Prostate gland (tissue), 2 donors: Measurements from ENCODE around the gene TNFSF13. TPM values are rescaled to one million over a fixed set of nuclear protein-coding genes. Genes with fewer than 3 reads are reported as not detected.

Experiments
- DNase-seq: peaks from one replicate; pipeline ENCODE4 v3.0.0-alpha.2; 2019; ENCODE audit warnings: low spot score
- H3K27ac ChIP-seq, 2 donors: fragments of 200-600 bp; sonication (generic); 2 replicates each; pipeline ENCODE4 v1.5.1; 2017 to 2019
- H3K27me3 ChIP-seq: fragments of 200-600 bp; sonication (generic); replicated peaks from 2 replicates; pipeline ENCODE4 v1.5.1; 2019; ENCODE audit not compliant: insufficient read depth
- H3K36me3 ChIP-seq, 2 donors: fragments of 200-600 bp; sonication (generic); 1 replicate in 1 of 2; 2 replicates in 1 of 2; pipeline versions ENCODE4 v1.5.1 to v1.8.1; 2017 to 2019
- H3K4me1 ChIP-seq: fragments of 200-600 bp; sonication (generic); replicated peaks from 2 replicates; pipeline ENCODE4 v1.5.1; 2019
- H3K4me3 ChIP-seq, 2 donors: fragments of 200-600 bp; sonication (generic); 2 replicates each; pipeline ENCODE4 v1.5.1; 2017 to 2019
- H3K9me3 ChIP-seq: fragments of 200-600 bp; sonication (generic); 2 replicates; pipeline ENCODE4 v1.5.1; 2017
- POLR2A ChIP-seq: fragments of 450-650 bp; IDR thresholded peaks from one replicate; pipeline ENCODE4 v1.6.1; 2016; ENCODE audit warnings: antibody characterized with exemption, mild to moderate bottlenecking
- POLR2AphosphoS5 ChIP-seq: sonication (generic); formaldehyde crosslinking; IDR thresholded peaks from one replicate; pipeline ENCODE4 v1.6.1; 2017; ENCODE audit warnings: antibody characterized with exemption
- WGBS: methylation state at CpG from one replicate; pipeline ENCODE4 v1.1.5; 2018; 5-methylcytosine and 5-hydroxymethylcytosine counted together
- intact Hi-C: fragments of 100-400 bp; cut with DNase I; formaldehyde crosslinking; loops from one replicate; pipeline ENCODE4 v1.14.2; 2022
- total RNA-seq, 2 donors: library from RNA; depleted of rRNA; stranded (reverse); fragments of >200 nt; gene quantifications; one replicate each; pipeline ENCODE4 v1.1.0, GENCODE V29; 2016
- TF ChIP-seq, protein P1 (sequence below), 4 experiments: fragments of 200-600 bp in 2 of 4; fragments of 450-650 bp in 2 of 4; sonication (generic) in 2 of 4; IDR thresholded peaks; 1 replicate in 3 of 4; 2 replicates in 1 of 4; pipeline ENCODE4 v1.5.1; 2016 to 2019; ENCODE audit warnings: antibody characterized with exemption in 4 of 4, mild to moderate bottlenecking in 2 of 4, moderate library complexity in 2 of 4

Gene TNFSF13
- total RNA-seq, 2 donors from 2014 or later, result 20.4 to 21.1 TPM

DNA sequence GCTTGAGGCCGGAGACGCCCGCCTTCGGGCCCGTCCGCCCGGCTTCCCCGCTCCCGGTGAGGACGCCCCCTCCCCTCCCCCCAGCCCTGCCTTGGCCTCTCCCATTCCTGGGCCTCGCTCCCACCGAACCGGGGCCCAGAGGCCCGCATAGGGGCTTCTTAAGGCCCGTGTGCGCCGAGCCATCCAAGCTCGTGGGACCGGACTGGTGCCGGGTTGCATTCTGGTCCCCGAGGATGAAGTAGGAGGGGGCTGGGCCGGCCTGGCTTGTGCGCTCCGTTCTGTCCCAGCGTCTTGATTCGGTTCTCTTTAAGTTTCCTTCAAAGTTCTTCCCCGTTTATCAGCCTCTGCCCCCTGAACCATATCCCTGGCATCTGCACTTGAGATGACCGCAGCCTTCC lies 3.7 kb downstream of the TNFSF13 start:
- peaks cover 0 to 11% of the 10 kb centered on the region in 2 donors for H3K36me3 ChIP-seq
- peaks cover 48% of the 10 kb centered on the region for H3K4me1 ChIP-seq
- no peaks in the 10 kb centered on the region for H3K27me3 ChIP-seq
- peak overlapping the region; percentile 92 to 96 for H3K27ac ChIP-seq
- intact Hi-C loops, result loop anchor here (5.0 kb wide), 2 partner anchors 125 to 210 kb away; partner anchors contain the start of genes FGF11, KCTD11 and TMEM102
- no peaks in the 10 kb centered on the region for H3K9me3 ChIP-seq
- TF ChIP-seq POLR2AphosphoS5, result no peak
- TF ChIP-seq, protein P1, sequence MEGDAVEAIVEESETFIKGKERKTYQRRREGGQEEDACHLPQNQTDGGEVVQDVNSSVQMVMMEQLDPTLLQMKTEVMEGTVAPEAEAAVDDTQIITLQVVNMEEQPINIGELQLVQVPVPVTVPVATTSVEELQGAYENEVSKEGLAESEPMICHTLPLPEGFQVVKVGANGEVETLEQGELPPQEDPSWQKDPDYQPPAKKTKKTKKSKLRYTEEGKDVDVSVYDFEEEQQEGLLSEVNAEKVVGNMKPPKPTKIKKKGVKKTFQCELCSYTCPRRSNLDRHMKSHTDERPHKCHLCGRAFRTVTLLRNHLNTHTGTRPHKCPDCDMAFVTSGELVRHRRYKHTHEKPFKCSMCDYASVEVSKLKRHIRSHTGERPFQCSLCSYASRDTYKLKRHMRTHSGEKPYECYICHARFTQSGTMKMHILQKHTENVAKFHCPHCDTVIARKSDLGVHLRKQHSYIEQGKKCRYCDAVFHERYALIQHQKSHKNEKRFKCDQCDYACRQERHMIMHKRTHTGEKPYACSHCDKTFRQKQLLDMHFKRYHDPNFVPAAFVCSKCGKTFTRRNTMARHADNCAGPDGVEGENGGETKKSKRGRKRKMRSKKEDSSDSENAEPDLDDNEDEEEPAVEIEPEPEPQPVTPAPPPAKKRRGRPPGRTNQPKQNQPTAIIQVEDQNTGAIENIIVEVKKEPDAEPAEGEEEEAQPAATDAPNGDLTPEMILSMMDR (IDR thresholded peaks at IDR 0.05), result no peak
- TF ChIP-seq POLR2A, result no peak
- WGBS, result 2% methylated on average over 17 of the region's 28 CpGs
- DNase-seq, result no peak
- H3K4me3 ChIP-seq, result peak overlapping the region; percentile 94 to 99

DNA sequence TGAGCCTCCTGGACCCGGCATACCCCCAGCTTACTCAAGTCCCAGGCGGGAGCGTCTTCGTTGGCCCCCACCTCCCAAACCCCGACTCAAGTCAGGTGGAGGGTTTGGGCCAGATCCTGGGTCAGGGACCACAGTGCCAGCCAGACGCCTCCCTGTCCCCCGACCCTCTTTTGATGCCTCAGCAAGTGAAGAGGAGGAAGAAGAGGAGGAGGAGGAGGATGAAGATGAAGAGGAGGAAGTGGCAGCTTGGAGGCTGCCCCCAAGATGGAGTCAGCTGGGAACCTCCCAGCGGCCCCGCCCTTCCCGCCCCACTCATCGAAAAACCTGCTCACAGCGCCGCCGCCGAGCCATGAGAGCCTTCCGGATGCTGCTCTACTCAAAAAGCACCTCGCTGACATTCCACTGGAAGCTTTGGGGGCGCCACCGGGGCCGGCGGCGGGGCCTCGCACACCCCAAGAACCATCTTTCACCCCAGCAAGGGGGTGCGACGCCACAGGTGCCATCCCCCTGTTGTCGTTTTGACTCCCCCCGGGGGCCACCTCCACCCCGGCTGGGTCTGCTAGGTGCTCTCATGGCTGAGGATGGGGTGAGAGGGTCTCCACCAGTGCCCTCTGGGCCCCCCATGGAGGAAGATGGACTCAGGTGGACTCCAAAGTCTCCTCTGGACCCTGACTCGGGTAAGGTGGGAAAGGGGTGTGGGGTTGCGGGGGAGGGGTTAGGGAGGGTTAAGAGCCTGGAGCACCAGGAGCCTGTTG lies 4.7 kb downstream of the TNFSF13 start:
- Histone ChIP-seq H3K4me3 (peak overlapping the region in 1 of 2 donors; percentile 99), H3K4me1 (peaks cover 38% of the 10 kb centered on the region), H3K27me3 (no peaks in the 10 kb centered on the region), H3K36me3 (peaks cover 0 to 11% of the 10 kb centered on the region in 2 donors), H3K27ac (no peak overlapping the region), H3K9me3 (no peaks in the 10 kb centered on the region)
- TF ChIP-seq, protein P1 (IDR thresholded peaks at IDR 0.05), result no peak
- no peak for TF ChIP-seq POLR2AphosphoS5
- TF ChIP-seq POLR2A, result no peak
- WGBS, result 88% methylated on average over 30 of the region's 30 CpGs
- intact Hi-C loops, result loop anchor here (5.0 kb wide), 2 partner anchors 126 to 211 kb away; partner anchors contain the start of genes FGF11, KCTD11 and TMEM102
- DNase-seq, result no peak

GRCh38 chr17:7569571-7569970 lies 11.0 kb downstream of the TNFSF13 start:
- no peaks in the 10 kb centered on the region for H3K9me3 ChIP-seq
- WGBS, result 82% methylated on average over 5 of the region's 5 CpGs
- no peak for DNase-seq
- H3K4me3 ChIP-seq, result no peak overlapping the region
- no peaks in the 10 kb centered on the region for H3K27me3 ChIP-seq
- intact Hi-C loops, result no loop called here
- H3K36me3 ChIP-seq, result peaks cover 0 to 18% of the 10 kb centered on the region in 2 donors
- H3K27ac ChIP-seq, result no peak overlapping the region
- no peaks in the 10 kb centered on the region for H3K4me1 ChIP-seq
- TF ChIP-seq, protein P1 (IDR thresholded peaks at IDR 0.05), result no peak
- TF ChIP-seq POLR2A, result no peak
- TF ChIP-seq POLR2AphosphoS5, result no peak

- no peak overlapping the region for H3K27ac ChIP-seq
- H3K9me3 ChIP-seq, result no peaks in the 10 kb centered on the region
- H3K27me3 ChIP-seq, result no peaks in the 10 kb centered on the region
- 94% methylated on average over 10 of the region's 10 CpGs for WGBS
- intact Hi-C loops, result loop anchor here (5.0 kb wide), 1 partner anchor 117 kb away; the partner anchor contains the start of genes TP53 and WRAP53
- TF ChIP-seq POLR2A, result no peak
- TF ChIP-seq, protein P1 (IDR thresholded peaks at IDR 0.05), result no peak
- no peak for TF ChIP-seq POLR2AphosphoS5
- DNase-seq, result no peak
- no peaks in the 10 kb centered on the region for H3K4me1 ChIP-seq
- H3K36me3 ChIP-seq, result peaks cover 4 to 18% of the 10 kb centered on the region in 2 donors
- no peak overlapping the region for H3K4me3 ChIP-seq
These were observed 11.8 kb downstream of the TNFSF13 start for GRCh38 chr17:7570351-7570750.

DNA sequence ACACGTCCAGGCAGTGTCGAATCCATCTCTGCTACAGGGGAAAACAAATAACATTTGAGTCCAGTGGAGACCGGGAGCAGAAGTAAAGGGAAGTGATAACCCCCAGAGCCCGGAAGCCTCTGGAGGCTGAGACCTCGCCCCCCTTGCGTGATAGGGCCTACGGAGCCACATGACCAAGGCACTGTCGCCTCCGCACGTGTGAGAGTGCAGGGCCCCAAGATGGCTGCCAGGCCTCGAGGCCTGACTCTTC lies 13.7 kb downstream of the TNFSF13 start:
- H3K4me1 ChIP-seq, result no peaks in the 10 kb centered on the region
- peak overlapping the region; percentile 99 to 100 for H3K4me3 ChIP-seq
- TF ChIP-seq POLR2A, result no peak
- no peak for TF ChIP-seq POLR2AphosphoS5
- TF ChIP-seq, protein P1 (IDR thresholded peaks at IDR 0.05), result no peak
- WGBS, result 1% methylated on average over 11 of the region's 11 CpGs
- peak overlapping the region; percentile 78 to 98 for H3K27ac ChIP-seq
- DNase-seq, result no peak
- no peaks in the 10 kb centered on the region for H3K9me3 ChIP-seq
- H3K36me3 ChIP-seq, result peaks cover 17 to 37% of the 10 kb centered on the region in 2 donors
- no peaks in the 10 kb centered on the region for H3K27me3 ChIP-seq
- intact Hi-C loops, result loop anchor here (5.0 kb wide), 1 partner anchor 115 kb away; the partner anchor contains the start of genes TP53 and WRAP53
